A549 (cell line): Measurements from ENCODE around the gene PHOX2A.

Experiments
- CHD2 ChIP-seq: fragments of 150-350 bp; IDR thresholded peaks from 2 replicates; pipeline ENCODE4 v1.6.1; 2014; ENCODE audit warnings: low read length; ENCODE audit not compliant: partially characterized antibody
- ESRRA ChIP-seq: fragments of 150-350 bp; IDR thresholded peaks from 2 replicates; pipeline ENCODE4 v1.6.1; 2014; ENCODE audit warnings: mild to moderate bottlenecking, low read length, borderline replicate concordance
- KDM1A ChIP-seq: fragments of 200-600 bp; sonication (generic); IDR thresholded peaks from 2 replicates; pipeline ENCODE4 v1.6.1; 2016; ENCODE audit warnings: low read depth, mild to moderate bottlenecking
- POLR2A ChIP-seq: IDR thresholded peaks from 2 replicates; pipeline ENCODE4 v1.6.1; 2012; ENCODE audit warnings: mild to moderate bottlenecking, low read length
- RFX5 ChIP-seq: fragments of 450-650 bp; IDR thresholded peaks from 2 replicates; pipeline ENCODE4 v1.7.1; 2014; ENCODE audit warnings: antibody characterized with exemption, mild to moderate bottlenecking, moderate library complexity
- SREBF2 ChIP-seq: fragments of 450-650 bp; IDR thresholded peaks from 2 replicates; pipeline ENCODE4 v1.6.1; 2014; ENCODE audit warnings: mild to moderate bottlenecking, moderate library complexity
- ZFP36 ChIP-seq: fragments of 450-650 bp; IDR thresholded peaks from 2 replicates; pipeline ENCODE4 v1.6.1; 2014; ENCODE audit warnings: borderline replicate concordance; ENCODE audit not compliant: partially characterized antibody
- TF ChIP-seq, protein P1 (sequence below): fragments of >200 bp; sonication (Bioruptor Twin); formaldehyde crosslinking; IDR thresholded peaks from 3 replicates; pipeline ENCODE4 v1.5.1; 2016
- TF ChIP-seq, protein P2 (sequence below): fragments of 200-600 bp; sonication (generic); IDR thresholded peaks from 2 replicates; pipeline ENCODE4 v1.6.1; 2016; ENCODE audit warnings: antibody characterized with exemption, mild to moderate bottlenecking, moderate library complexity
- TF ChIP-seq, protein P3 (sequence below): IDR thresholded peaks from 2 replicates; pipeline ENCODE4 v1.6.1; 2012
- TF ChIP-seq, protein P4 (sequence below): fragments of 450-650 bp; IDR thresholded peaks from 2 replicates; pipeline ENCODE4 v1.6.1; 2014; ENCODE audit warnings: antibody characterized with exemption
- TF ChIP-seq, protein P5 (sequence below): fragments of >200 bp; sonication (Bioruptor Twin); formaldehyde crosslinking; IDR thresholded peaks from 3 replicates; pipeline ENCODE4 v1.6.1; 2016

DNA sequence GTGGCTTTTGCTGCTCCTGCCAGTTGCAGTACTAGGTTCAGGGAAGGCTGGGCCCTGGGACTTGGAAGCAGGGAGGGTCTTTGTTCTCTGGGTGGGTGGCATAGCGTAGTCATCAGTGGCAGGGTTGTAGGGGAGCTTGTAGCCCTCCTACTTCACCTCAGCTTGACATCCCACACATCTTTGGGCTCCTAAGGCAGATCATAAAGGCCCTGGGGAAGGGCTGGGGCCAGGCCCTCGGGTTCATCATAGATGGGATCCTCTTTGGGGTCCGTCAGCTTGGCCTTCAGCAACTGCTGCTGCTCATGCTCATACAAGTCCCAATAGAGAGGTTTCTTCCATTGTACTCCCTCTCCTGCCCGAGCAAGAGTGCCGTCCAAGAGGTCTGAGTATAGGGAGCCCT lies 6.0 kb upstream of the PHOX2A start:
- TF ChIP-seq, protein P1, sequence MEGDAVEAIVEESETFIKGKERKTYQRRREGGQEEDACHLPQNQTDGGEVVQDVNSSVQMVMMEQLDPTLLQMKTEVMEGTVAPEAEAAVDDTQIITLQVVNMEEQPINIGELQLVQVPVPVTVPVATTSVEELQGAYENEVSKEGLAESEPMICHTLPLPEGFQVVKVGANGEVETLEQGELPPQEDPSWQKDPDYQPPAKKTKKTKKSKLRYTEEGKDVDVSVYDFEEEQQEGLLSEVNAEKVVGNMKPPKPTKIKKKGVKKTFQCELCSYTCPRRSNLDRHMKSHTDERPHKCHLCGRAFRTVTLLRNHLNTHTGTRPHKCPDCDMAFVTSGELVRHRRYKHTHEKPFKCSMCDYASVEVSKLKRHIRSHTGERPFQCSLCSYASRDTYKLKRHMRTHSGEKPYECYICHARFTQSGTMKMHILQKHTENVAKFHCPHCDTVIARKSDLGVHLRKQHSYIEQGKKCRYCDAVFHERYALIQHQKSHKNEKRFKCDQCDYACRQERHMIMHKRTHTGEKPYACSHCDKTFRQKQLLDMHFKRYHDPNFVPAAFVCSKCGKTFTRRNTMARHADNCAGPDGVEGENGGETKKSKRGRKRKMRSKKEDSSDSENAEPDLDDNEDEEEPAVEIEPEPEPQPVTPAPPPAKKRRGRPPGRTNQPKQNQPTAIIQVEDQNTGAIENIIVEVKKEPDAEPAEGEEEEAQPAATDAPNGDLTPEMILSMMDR: no peak
- TF ChIP-seq KDM1A: no peak
- TF ChIP-seq POLR2A: no peak
- TF ChIP-seq ESRRA: no peak
- TF ChIP-seq, protein P2, sequence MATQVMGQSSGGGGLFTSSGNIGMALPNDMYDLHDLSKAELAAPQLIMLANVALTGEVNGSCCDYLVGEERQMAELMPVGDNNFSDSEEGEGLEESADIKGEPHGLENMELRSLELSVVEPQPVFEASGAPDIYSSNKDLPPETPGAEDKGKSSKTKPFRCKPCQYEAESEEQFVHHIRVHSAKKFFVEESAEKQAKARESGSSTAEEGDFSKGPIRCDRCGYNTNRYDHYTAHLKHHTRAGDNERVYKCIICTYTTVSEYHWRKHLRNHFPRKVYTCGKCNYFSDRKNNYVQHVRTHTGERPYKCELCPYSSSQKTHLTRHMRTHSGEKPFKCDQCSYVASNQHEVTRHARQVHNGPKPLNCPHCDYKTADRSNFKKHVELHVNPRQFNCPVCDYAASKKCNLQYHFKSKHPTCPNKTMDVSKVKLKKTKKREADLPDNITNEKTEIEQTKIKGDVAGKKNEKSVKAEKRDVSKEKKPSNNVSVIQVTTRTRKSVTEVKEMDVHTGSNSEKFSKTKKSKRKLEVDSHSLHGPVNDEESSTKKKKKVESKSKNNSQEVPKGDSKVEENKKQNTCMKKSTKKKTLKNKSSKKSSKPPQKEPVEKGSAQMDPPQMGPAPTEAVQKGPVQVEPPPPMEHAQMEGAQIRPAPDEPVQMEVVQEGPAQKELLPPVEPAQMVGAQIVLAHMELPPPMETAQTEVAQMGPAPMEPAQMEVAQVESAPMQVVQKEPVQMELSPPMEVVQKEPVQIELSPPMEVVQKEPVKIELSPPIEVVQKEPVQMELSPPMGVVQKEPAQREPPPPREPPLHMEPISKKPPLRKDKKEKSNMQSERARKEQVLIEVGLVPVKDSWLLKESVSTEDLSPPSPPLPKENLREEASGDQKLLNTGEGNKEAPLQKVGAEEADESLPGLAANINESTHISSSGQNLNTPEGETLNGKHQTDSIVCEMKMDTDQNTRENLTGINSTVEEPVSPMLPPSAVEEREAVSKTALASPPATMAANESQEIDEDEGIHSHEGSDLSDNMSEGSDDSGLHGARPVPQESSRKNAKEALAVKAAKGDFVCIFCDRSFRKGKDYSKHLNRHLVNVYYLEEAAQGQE: no peak
- TF ChIP-seq SREBF2: no peak
- TF ChIP-seq, protein P3, sequence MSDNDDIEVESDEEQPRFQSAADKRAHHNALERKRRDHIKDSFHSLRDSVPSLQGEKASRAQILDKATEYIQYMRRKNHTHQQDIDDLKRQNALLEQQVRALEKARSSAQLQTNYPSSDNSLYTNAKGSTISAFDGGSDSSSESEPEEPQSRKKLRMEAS: no peak
- TF ChIP-seq, protein P4, sequence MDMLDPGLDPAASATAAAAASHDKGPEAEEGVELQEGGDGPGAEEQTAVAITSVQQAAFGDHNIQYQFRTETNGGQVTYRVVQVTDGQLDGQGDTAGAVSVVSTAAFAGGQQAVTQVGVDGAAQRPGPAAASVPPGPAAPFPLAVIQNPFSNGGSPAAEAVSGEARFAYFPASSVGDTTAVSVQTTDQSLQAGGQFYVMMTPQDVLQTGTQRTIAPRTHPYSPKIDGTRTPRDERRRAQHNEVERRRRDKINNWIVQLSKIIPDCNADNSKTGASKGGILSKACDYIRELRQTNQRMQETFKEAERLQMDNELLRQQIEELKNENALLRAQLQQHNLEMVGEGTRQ: no peak
- TF ChIP-seq RFX5: no peak
- no peak for TF ChIP-seq ZFP36
- TF ChIP-seq, protein P5, sequence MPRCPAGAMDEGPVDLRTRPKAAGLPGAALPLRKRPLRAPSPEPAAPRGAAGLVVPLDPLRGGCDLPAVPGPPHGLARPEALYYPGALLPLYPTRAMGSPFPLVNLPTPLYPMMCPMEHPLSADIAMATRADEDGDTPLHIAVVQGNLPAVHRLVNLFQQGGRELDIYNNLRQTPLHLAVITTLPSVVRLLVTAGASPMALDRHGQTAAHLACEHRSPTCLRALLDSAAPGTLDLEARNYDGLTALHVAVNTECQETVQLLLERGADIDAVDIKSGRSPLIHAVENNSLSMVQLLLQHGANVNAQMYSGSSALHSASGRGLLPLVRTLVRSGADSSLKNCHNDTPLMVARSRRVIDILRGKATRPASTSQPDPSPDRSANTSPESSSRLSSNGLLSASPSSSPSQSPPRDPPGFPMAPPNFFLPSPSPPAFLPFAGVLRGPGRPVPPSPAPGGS: no peak
- TF ChIP-seq CHD2: no peak
